WI38 (cell line): ENCODE measurements around the gene PAK2.
"Not testable (repeated sequence)": the region's sequence is repeated elsewhere in the genome, so short reads cannot be mapped to it uniquely, and the experiment has no call there.

Experiments used
- H3K4me3 ChIP-seq: 2 replicates; pipeline ENCODE4 v1.5.1; 2011; ENCODE audit warnings: low read depth, mild to moderate bottlenecking, control low read depth, low read length
- TF ChIP-seq, protein P1 (sequence below): IDR thresholded peaks from 2 replicates; pipeline ENCODE4 v1.5.1; 2012; ENCODE audit warnings: low read depth, mild to moderate bottlenecking, control low read depth, low read length

PAK2 gene

DNA sequence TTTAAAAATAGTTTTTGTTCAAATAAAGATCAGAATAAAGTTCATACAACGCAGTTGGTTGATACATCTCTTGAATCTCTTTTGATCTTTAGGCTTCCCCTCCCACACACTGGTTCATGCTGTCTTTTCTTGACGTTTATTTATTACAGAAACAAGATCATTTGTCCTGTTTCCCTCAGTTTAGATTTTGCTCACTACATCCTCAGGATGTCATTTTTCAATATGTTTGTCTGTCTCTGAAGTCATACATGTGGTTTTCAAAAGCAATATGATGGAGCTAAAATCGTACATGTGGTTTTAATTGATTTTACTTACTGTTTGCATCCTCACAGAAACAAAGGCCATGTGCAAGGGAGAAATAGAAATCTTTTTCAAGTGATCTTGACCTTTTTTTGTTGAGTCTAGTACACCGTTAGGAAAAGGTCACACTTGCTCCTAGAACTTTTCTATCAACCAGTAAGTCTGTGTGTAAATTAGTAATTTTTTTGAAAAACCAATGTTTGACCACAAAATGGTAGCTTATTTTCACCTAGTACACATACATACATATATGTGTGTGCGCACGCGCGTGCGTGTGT, 64.3 kb downstream of the PAK2 start:
- no peak overlapping the region for H3K4me3 ChIP-seq
- TF ChIP-seq, protein P1, sequence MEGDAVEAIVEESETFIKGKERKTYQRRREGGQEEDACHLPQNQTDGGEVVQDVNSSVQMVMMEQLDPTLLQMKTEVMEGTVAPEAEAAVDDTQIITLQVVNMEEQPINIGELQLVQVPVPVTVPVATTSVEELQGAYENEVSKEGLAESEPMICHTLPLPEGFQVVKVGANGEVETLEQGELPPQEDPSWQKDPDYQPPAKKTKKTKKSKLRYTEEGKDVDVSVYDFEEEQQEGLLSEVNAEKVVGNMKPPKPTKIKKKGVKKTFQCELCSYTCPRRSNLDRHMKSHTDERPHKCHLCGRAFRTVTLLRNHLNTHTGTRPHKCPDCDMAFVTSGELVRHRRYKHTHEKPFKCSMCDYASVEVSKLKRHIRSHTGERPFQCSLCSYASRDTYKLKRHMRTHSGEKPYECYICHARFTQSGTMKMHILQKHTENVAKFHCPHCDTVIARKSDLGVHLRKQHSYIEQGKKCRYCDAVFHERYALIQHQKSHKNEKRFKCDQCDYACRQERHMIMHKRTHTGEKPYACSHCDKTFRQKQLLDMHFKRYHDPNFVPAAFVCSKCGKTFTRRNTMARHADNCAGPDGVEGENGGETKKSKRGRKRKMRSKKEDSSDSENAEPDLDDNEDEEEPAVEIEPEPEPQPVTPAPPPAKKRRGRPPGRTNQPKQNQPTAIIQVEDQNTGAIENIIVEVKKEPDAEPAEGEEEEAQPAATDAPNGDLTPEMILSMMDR: no peak

GRCh38 chr3:196804773-196805172, 65.1 kb downstream of the PAK2 start:
- TF ChIP-seq, protein P1: no peak

DNA sequence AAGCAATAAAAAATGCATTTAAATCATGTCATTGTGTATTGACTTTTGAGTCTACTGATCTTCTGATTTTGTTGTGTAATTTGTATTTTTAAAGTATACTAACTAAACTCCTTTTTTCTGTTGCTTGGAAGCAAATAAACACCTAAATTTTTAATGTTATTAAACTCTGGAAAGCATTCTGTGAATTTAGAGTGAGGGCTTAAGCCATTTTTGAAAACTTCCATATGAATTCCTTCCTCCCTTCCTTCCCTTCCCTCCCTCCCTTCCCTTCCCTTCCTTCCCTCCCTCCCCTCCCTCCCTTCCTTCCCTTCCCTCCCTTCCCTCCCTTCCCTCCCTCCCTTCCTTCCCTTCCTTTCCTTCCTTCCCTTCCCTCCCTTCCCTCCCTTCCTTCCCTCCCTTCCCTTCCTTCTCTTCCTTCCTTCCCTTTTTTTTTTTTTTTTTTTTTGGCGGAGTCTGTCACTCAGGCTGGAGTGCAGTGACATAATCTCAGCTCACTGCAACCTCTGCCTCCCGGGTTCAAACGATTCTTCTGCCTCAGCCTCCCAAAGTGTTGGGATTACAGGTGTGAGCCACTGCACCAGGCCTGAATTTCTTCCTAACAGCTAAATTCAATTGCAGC, 71.4 kb downstream of the PAK2 start:
- H3K4me3 ChIP-seq: no peak overlapping the region
- TF ChIP-seq, protein P1: no peak

More at GRCh38 chr3:196804773-196805172, 65.1 kb downstream of the PAK2 start:
- H3K4me3 ChIP-seq: no peak overlapping the region

DNA sequence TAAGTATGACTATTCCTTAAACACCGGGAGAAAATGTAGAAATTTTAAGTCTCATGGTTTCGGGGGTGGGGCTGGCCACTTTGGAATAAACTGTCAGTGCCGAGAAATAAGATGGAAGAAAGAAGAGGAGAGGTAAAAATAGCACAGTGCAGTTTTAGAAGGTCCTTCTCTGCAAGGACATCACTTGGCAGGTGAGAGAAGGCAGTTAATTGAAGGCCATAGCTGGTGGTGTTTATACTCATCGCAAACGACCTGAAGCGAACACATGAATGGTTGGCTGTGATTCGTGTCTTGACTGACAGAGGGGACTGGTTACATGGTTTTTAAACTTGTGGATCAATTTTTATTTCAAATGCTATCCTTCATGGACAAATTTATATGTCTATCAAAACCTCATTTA, 73.2 kb downstream of the PAK2 start:
- H3K4me3 ChIP-seq: no peak overlapping the region
- TF ChIP-seq, protein P1: no peak

DNA sequence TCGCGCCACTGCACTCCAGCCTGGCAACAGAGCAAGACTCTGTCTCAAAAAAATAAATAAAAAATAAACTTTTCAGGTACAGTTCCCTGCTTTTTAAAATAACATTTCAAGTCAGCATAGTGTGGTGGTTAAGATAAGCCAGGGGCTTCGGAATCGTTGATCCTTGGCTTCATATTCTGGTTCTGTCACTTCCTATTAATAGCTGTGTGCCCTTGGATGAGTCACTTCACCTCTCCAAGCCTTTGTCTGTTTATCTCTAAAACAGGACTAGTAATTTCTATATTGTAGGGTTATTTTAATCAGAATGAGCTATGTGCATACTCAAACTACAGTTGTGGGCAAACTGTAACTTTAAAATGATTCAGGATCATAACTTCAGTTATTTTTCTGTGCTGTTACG, 74.2 kb downstream of the PAK2 start:
- H3K4me3 ChIP-seq: no peak overlapping the region
- TF ChIP-seq, protein P1: no peak

GRCh38 chr3:196821806-196822355, 82.2 kb downstream of the PAK2 start:
- no peak overlapping the region for H3K4me3 ChIP-seq
- TF ChIP-seq, protein P1: no peak

GRCh38 chr3:196829651-196830050, 90.0 kb downstream of the PAK2 start:
- H3K4me3 ChIP-seq: not testable (repeated sequence)
